GM12864 (cell line): ENCODE measurements around the gene MFSD11.
"Not testable (repeated sequence)": the region's sequence is repeated elsewhere in the genome, so short reads cannot be mapped to it uniquely, and the experiment has no call there.

Experiments used
- DNase-seq: peaks from one replicate; pipeline ENCODE4 v3.0.0-alpha.2; 2011; ENCODE audit warnings: low read depth
- H3K4me3 ChIP-seq: 2 replicates; pipeline ENCODE4 v1.5.1; 2011; ENCODE audit warnings: mild to moderate bottlenecking, low read depth, low read length, control low read depth
- CTCF ChIP-seq: IDR thresholded peaks from 2 replicates; pipeline ENCODE4 v1.5.1; 2011; ENCODE audit warnings: low read depth, mild to moderate bottlenecking, moderate library complexity, low read length, control low read depth, inconsistent platforms; ENCODE audit errors: missing control alignments

Gene MFSD11

GRCh38 chr17:76805319-76805718, 67.4 kb downstream of the MFSD11 start:
- no peak for DNase-seq
- no peak for TF ChIP-seq CTCF
- no peak overlapping the region for H3K4me3 ChIP-seq

- not testable (repeated sequence) for DNase-seq, H3K4me3 ChIP-seq
Observed at GRCh38 chr17:76806151-76806550, 68.2 kb downstream of the MFSD11 start.

DNA sequence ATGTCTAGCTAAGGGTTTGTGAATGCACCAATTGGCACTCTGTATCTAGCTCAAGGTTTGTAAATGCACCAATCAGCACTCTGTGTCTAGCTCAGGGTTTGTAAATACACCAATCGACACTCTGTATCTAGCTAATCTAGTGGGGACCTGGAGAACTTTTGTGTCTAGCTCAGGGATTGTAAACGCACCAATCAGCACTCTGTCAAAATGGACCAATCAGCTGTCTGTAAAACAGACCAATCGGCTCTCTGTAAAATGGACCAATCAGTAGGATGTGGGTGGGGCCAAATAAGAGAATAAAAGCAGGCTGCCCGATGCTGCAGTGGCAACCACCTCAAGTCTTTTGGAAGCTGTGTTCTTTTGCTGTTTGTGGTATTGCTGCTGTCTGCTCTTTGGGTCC, 68.8 kb downstream of the MFSD11 start:
- not testable (repeated sequence) for DNase-seq, H3K4me3 ChIP-seq

DNA sequence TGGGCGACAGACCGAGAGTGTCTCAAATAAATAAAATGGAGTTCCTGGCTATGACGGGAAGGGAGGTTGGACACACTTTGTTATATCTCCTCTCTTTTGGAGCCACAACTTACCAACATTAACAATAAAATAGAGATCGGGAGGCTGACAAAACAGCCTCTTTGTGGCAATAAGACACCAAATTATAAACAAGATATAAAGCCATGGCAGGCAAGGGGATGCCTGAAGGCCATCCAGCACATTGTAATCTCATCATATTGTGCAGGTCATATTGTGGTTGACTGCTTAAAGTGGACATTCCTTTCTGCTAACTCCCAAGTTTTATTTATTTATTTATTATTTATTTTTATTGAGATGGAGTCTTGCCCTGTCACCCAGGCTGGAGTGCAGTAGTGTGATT, 70.4 kb downstream of the MFSD11 start:
- H3K4me3 ChIP-seq: no peak overlapping the region
- TF ChIP-seq CTCF: no peak

DNA sequence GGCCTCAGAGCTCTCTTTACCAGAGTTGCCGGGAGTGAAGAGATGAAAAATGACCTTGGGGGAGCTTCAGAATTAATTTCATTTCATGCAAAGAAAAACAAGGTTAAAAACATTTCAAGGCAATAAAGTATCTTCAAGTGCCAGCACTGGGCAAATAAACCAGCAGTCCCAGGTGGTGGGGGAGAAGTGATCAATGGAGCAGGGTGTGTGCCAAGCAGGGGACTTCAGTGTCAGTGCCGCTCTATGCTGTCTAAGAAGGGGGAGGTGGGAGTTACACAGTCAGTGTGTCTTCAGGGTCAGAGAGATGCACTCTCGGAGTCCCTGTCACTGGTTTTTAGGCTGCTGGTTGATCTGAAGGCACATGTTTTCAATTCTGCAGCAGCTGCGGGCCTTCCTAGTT, 73.0 kb downstream of the MFSD11 start:
- no peak for TF ChIP-seq CTCF
- DNase-seq: no peak
- H3K4me3 ChIP-seq: no peak overlapping the region

More for the DNA sequence above, 70.4 kb downstream of the MFSD11 start:
- DNase-seq: no peak

GRCh38 chr17:76811834-76812233, 73.9 kb downstream of the MFSD11 start:
- no peak for DNase-seq
- TF ChIP-seq CTCF: no peak
- H3K4me3 ChIP-seq: no peak overlapping the region

- no peak for DNase-seq
- no peak overlapping the region for H3K4me3 ChIP-seq
- no peak for TF ChIP-seq CTCF
Observed at GRCh38 chr17:76812263-76812662, 74.3 kb downstream of the MFSD11 start.

GRCh38 chr17:76812968-76813367, 75.0 kb downstream of the MFSD11 start:
- no peak for DNase-seq
- no peak for TF ChIP-seq CTCF
- no peak overlapping the region for H3K4me3 ChIP-seq

DNA sequence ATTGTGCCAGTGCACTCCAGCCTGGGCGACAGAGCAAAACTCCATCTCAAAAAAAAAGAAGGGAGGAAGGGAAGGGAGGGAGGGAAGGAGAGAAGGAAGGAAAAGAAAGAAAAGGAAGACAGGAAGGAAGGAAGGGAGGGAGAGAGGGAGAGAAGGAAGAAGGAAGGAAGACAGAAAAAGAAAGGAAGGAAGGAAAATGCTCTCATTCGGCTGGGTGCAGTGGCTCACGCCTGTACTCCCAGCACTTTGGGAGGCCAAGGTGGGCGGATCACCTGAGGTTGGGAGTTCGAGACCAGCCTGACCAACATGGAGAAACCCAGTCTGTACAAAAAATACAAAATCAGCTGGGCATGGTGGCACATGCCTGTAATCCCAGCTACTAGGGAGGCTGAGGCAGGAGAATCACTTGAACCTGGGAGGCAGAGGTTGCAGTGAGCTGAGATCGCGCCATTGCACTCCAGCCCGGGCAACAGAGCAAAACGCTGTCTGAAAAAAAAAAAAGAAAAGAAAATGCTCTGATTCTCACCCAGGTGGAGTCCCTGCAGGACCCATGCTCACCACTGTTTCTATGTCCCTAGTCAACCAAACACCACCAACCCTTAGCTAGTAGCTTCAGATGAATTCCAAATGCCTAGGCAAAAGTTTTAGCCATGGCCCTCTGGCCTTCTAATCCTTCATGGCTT, 78.1 kb downstream of the MFSD11 start:
- not testable (repeated sequence) for H3K4me3 ChIP-seq, DNase-seq
